ENCODE measurements around the gene CLEC5A. TPM values are rescaled to one million over a fixed set of nuclear protein-coding genes. Genes with fewer than 3 reads are reported as not detected.

The CLEC5A gene
- polyA plus RNA-seq (2013, experiment 1 of 2) = not detected
- not detected for polyA plus RNA-seq (2013, experiment 2 of 2)

GRCh38 chr7:141946796-141947195 lies at the start of gene CLEC5A:
Gene CLEC5A (minus strand): TSS chr7:141946974. CDS start chr7:141946292, 682 bp downstream.
- Histone ChIP-seq H2BK12ac (ENCODE audit: low read length) (no peak within 1 kb of the TSS), H3K27me3 (ENCODE audit: control insufficient read depth in 3 of 3, insufficient read depth in 3 of 3, low read depth in 1 of 3, low read length in 3 of 3) (no peaks in the 10 kb centered on the region), H4K91ac (ENCODE audit: low read depth, low read length, poor library complexity) (no peak within 1 kb of the TSS), H3K36me3 (replicated peaks in 1 of 2; ENCODE audit: control insufficient read depth in 2 of 2, insufficient read depth in 2 of 2, low read length in 2 of 2) (no peaks in the 10 kb centered on the region), H3K4me2 (ENCODE audit: insufficient read depth, low read length, poor library complexity, severe bottlenecking) (no peak within 1 kb of the TSS), H3K4ac (ENCODE audit: low read length) (no peak within 1 kb of the TSS), H3K23ac (ENCODE audit: low read depth, low read length, poor library complexity) (no peak within 1 kb of the TSS), H3K18ac (ENCODE audit: low read length) (no peak within 1 kb of the TSS), H3K27ac (replicated peaks; ENCODE audit: low read length) (no peak within 1 kb of the TSS), H2AK5ac (ENCODE audit: low read depth, low read length) (no peak within 1 kb of the TSS), H2AFZ (ENCODE audit: low read length) (no peak within 1 kb of the TSS), H2BK120ac (ENCODE audit: low read depth, low read length) (no peak within 1 kb of the TSS), H4K8ac (ENCODE audit: low read depth, low read length) (no peak within 1 kb of the TSS), H2BK15ac (ENCODE audit: low read length) (no peak within 1 kb of the TSS), H3K9ac (ENCODE audit: low read depth, low read length, poor library complexity) (no peak within 1 kb of the TSS), H2BK5ac (ENCODE audit: low read length) (no peak within 1 kb of the TSS), H3K79me1 (ENCODE audit: low read depth, low read length) (no peaks in the 10 kb centered on the region), H3K4me1 (ENCODE audit: control insufficient read depth in 2 of 2, insufficient read depth in 1 of 2, low read depth in 1 of 2, low read length in 2 of 2) (no peaks in the 10 kb centered on the region), H3K9me3 (replicated peaks in 1 of 2; ENCODE audit: control insufficient read depth in 2 of 2, insufficient read depth in 1 of 2, low read depth in 1 of 2, low read length in 2 of 2) (no peaks in the 10 kb centered on the region), H3K4me3 (ENCODE audit: low read length in 2 of 2) (no peak within 1 kb of the TSS), H3K14ac (ENCODE audit: low read length) (no peak within 1 kb of the TSS)
- WGBS, 2 donors (ENCODE audit: extremely low coverage in 2 of 2, insufficient read length in 2 of 2, insufficient replicate concordance in 1 of 2) = no CpG with 5 or more reads among the region's 3 CpGs
- no peak for DNase-seq (ENCODE audit: low spot score)

GRCh38 chr7:141993354-141993753 lies 46.6 kb upstream of the CLEC5A start:
- Histone ChIP-seq H2BK5ac (ENCODE audit: low read length) (no peak overlapping the region), H3K36me3 (replicated peaks in 1 of 2; ENCODE audit: control insufficient read depth in 2 of 2, insufficient read depth in 2 of 2, low read length in 2 of 2) (no peaks in the 10 kb centered on the region), H3K18ac (ENCODE audit: low read length) (no peak overlapping the region), H3K9ac (ENCODE audit: low read depth, low read length, poor library complexity) (no peak overlapping the region), H3K27me3 (ENCODE audit: control insufficient read depth in 3 of 3, insufficient read depth in 3 of 3, low read depth in 1 of 3, low read length in 3 of 3) (no peaks in the 10 kb centered on the region), H3K4ac (ENCODE audit: low read length) (no peak overlapping the region), H2BK15ac (ENCODE audit: low read length) (no peak overlapping the region), H2BK120ac (ENCODE audit: low read depth, low read length) (no peak overlapping the region), H2AFZ (ENCODE audit: low read length) (no peak overlapping the region), H3K27ac (replicated peaks; ENCODE audit: low read length) (no peak overlapping the region), H3K4me1 (ENCODE audit: control insufficient read depth in 2 of 2, insufficient read depth in 1 of 2, low read depth in 1 of 2, low read length in 2 of 2) (no peaks in the 10 kb centered on the region), H3K4me3 (ENCODE audit: low read length in 2 of 2) (no peak overlapping the region), H2AK5ac (ENCODE audit: low read depth, low read length) (no peak overlapping the region), H3K4me2 (ENCODE audit: insufficient read depth, low read length, poor library complexity, severe bottlenecking) (no peak overlapping the region), H3K23ac (ENCODE audit: low read depth, low read length, poor library complexity) (no peak overlapping the region), H3K79me1 (ENCODE audit: low read depth, low read length) (no peaks in the 10 kb centered on the region), H4K91ac (ENCODE audit: low read depth, low read length, poor library complexity) (no peak overlapping the region), H3K14ac (ENCODE audit: low read length) (no peak overlapping the region), H2BK12ac (ENCODE audit: low read length) (no peak overlapping the region), H3K9me3 (replicated peaks in 1 of 2; ENCODE audit: control insufficient read depth in 2 of 2, insufficient read depth in 1 of 2, low read depth in 1 of 2, low read length in 2 of 2) (no peaks in the 10 kb centered on the region), H4K8ac (ENCODE audit: low read depth, low read length) (no peak overlapping the region)
- no peak for DNase-seq (ENCODE audit: low spot score)
- no CpG with 5 or more reads among the region's 1 CpG for WGBS, 2 donors (ENCODE audit: extremely low coverage in 2 of 2, insufficient read length in 2 of 2, insufficient replicate concordance in 1 of 2)

GRCh38 chr7:141992688-141993087 lies 45.9 kb upstream of the CLEC5A start:
- no peak overlapping the region for H4K91ac ChIP-seq (ENCODE audit: low read depth, low read length, poor library complexity)
- H3K9me3 ChIP-seq (replicated peaks in 1 of 2; ENCODE audit: control insufficient read depth in 2 of 2, insufficient read depth in 1 of 2, low read depth in 1 of 2, low read length in 2 of 2) = no peaks in the 10 kb centered on the region

GRCh38 chr7:141992156-141992555 lies 45.4 kb upstream of the CLEC5A start:
- no peak overlapping the region for H3K9ac ChIP-seq (ENCODE audit: low read depth, low read length, poor library complexity)
- no peak overlapping the region for H3K23ac ChIP-seq (ENCODE audit: low read depth, low read length, poor library complexity)
- no peak for DNase-seq (ENCODE audit: low spot score)
- no peak overlapping the region for H2BK5ac ChIP-seq (ENCODE audit: low read length)
- H2BK15ac ChIP-seq (ENCODE audit: low read length) = no peak overlapping the region
- no peaks in the 10 kb centered on the region for H3K79me1 ChIP-seq (ENCODE audit: low read depth, low read length)
- no peak overlapping the region for H2AFZ ChIP-seq (ENCODE audit: low read length)
- H3K4me1 ChIP-seq (ENCODE audit: control insufficient read depth in 2 of 2, insufficient read depth in 1 of 2, low read depth in 1 of 2, low read length in 2 of 2) = no peaks in the 10 kb centered on the region
- no peak overlapping the region for H4K91ac ChIP-seq (ENCODE audit: low read depth, low read length, poor library complexity)
- H3K4ac ChIP-seq (ENCODE audit: low read length) = no peak overlapping the region
- WGBS, 2 donors (ENCODE audit: extremely low coverage in 2 of 2, insufficient read length in 2 of 2, insufficient replicate concordance in 1 of 2) = no CpG with 5 or more reads among the region's 2 CpGs
- no peak overlapping the region for H3K14ac ChIP-seq (ENCODE audit: low read length)
- no peaks in the 10 kb centered on the region for H3K27me3 ChIP-seq (ENCODE audit: control insufficient read depth in 3 of 3, insufficient read depth in 3 of 3, low read depth in 1 of 3, low read length in 3 of 3)
- no peak overlapping the region for H3K4me2 ChIP-seq (ENCODE audit: insufficient read depth, low read length, poor library complexity, severe bottlenecking)
- no peak overlapping the region for H3K18ac ChIP-seq (ENCODE audit: low read length)
- no peak overlapping the region for H2BK12ac ChIP-seq (ENCODE audit: low read length)
- no peak overlapping the region for H4K8ac ChIP-seq (ENCODE audit: low read depth, low read length)
- H3K36me3 ChIP-seq (replicated peaks in 1 of 2; ENCODE audit: control insufficient read depth in 2 of 2, insufficient read depth in 2 of 2, low read length in 2 of 2) = no peaks in the 10 kb centered on the region
- H3K27ac ChIP-seq (replicated peaks; ENCODE audit: low read length) = no peak overlapping the region
- no peak overlapping the region for H2BK120ac ChIP-seq (ENCODE audit: low read depth, low read length)
- H2AK5ac ChIP-seq (ENCODE audit: low read depth, low read length) = no peak overlapping the region
- H3K4me3 ChIP-seq (ENCODE audit: low read length in 2 of 2) = no peak overlapping the region
- no peaks in the 10 kb centered on the region for H3K9me3 ChIP-seq (replicated peaks in 1 of 2; ENCODE audit: control insufficient read depth in 2 of 2, insufficient read depth in 1 of 2, low read depth in 1 of 2, low read length in 2 of 2)

More at GRCh38 chr7:141992688-141993087, 45.9 kb upstream of the CLEC5A start:
- no peaks in the 10 kb centered on the region for H3K4me1 ChIP-seq (ENCODE audit: control insufficient read depth in 2 of 2, insufficient read depth in 1 of 2, low read depth in 1 of 2, low read length in 2 of 2)
- no CpG with 5 or more reads among the region's 4 CpGs for WGBS, 2 donors (ENCODE audit: extremely low coverage in 2 of 2, insufficient read length in 2 of 2, insufficient replicate concordance in 1 of 2)
- H2BK5ac ChIP-seq (ENCODE audit: low read length) = no peak overlapping the region
- no peaks in the 10 kb centered on the region for H3K79me1 ChIP-seq (ENCODE audit: low read depth, low read length)
- H3K23ac ChIP-seq (ENCODE audit: low read depth, low read length, poor library complexity) = no peak overlapping the region
- H3K4me2 ChIP-seq (ENCODE audit: insufficient read depth, low read length, poor library complexity, severe bottlenecking) = no peak overlapping the region
- DNase-seq (ENCODE audit: low spot score) = no peak
- H4K8ac ChIP-seq (ENCODE audit: low read depth, low read length) = no peak overlapping the region
- H2AK5ac ChIP-seq (ENCODE audit: low read depth, low read length) = no peak overlapping the region
- H3K9ac ChIP-seq (ENCODE audit: low read depth, low read length, poor library complexity) = no peak overlapping the region
- H2BK12ac ChIP-seq (ENCODE audit: low read length) = no peak overlapping the region
- no peak overlapping the region for H3K4me3 ChIP-seq (ENCODE audit: low read length in 2 of 2)
- H3K36me3 ChIP-seq (replicated peaks in 1 of 2; ENCODE audit: control insufficient read depth in 2 of 2, insufficient read depth in 2 of 2, low read length in 2 of 2) = no peaks in the 10 kb centered on the region
- H3K27me3 ChIP-seq (ENCODE audit: control insufficient read depth in 3 of 3, insufficient read depth in 3 of 3, low read depth in 1 of 3, low read length in 3 of 3) = no peaks in the 10 kb centered on the region
- no peak overlapping the region for H2BK15ac ChIP-seq (ENCODE audit: low read length)
- H3K14ac ChIP-seq (ENCODE audit: low read length) = no peak overlapping the region
- H2AFZ ChIP-seq (ENCODE audit: low read length) = no peak overlapping the region
- H3K4ac ChIP-seq (ENCODE audit: low read length) = no peak overlapping the region
- no peak overlapping the region for H2BK120ac ChIP-seq (ENCODE audit: low read depth, low read length)
- no peak overlapping the region for H3K27ac ChIP-seq (replicated peaks; ENCODE audit: low read length)
- no peak overlapping the region for H3K18ac ChIP-seq (ENCODE audit: low read length)

Data from neuronal stem cell (in vitro differentiated cells).